HCT116 (cell line): ENCODE data around the gene TXNDC17. TPM values are rescaled to one million over a fixed set of nuclear protein-coding genes. Genes with fewer than 3 reads are reported as not detected.

Experiments
- ATAC-seq: fragments of 200-7000 bp; cut with Tn5 transposase; 2 replicates; pipeline ENCODE4 v1.9.1; 2020; ENCODE audit warnings: mild to moderate bottlenecking, moderate library complexity
- BruUV-seq: library from RNA; stranded (reverse); fragments of 400-500 nt; replicated peaks from 2 replicates; lab custom pipeline; 2021; lab: Mats Ljungman, UMichigan
- CTCF ChIA-PET: fragments of 300-600 bp; sonication (Branson Sonifier 250); formaldehyde crosslinking; loops from one replicate; lab custom pipeline; 2021; ENCODE audit warnings: antibody characterized with exemption; lab: Charles Lee
- POLR2A ChIA-PET: fragments of 300-600, 350-600 bp; sonication (Branson Sonifier 250); formaldehyde crosslinking; loops from one replicate; lab custom pipeline; 2021; ENCODE audit warnings: antibody characterized with exemption; lab: Charles Lee
- RAD21 ChIA-PET, 2 experiments: fragments of 300-600 bp; sonication (Branson Sonifier 250); formaldehyde crosslinking; loops; one replicate each; lab custom pipeline; 2023; ENCODE audit warnings: low total read pairs in 2 of 2; ENCODE audit not compliant: uncharacterized antibody in 2 of 2, unreplicated experiment in 2 of 2, low non-redundant PET in 1 of 2; lab: Charles Lee
- DNase-seq: peaks from one replicate; pipeline ENCODE4 v3.0.0-alpha.2; 2010; ENCODE audit warnings: low read depth, low spot score
- H2AFZ ChIP-seq: fragments of 200-600 bp; shearing (Covaris generic), sonication (generic); 2 replicates; pipeline ENCODE4 v1.6.1; 2017; ENCODE audit warnings: low read depth, mixed run types, mixed read lengths, antibody characterized with exemption, low read length; ENCODE audit not compliant: poor library complexity, severe bottlenecking
- H3K27ac ChIP-seq: 2 replicates; pipeline ENCODE4 v1.5.1; 2012; ENCODE audit warnings: low read depth, low read length
- H3K27me3 ChIP-seq: fragments of 200-600 bp; sonication (generic); 2 replicates; pipeline ENCODE4 v1.6.1; 2016; ENCODE audit warnings: mixed run types, low read length, mixed read lengths; ENCODE audit not compliant: insufficient read depth
- H3K36me3 ChIP-seq, 2 experiments: fragments of 200-500 bp in 1 of 2; fragments of 200-600 bp in 1 of 2; sonication (Bioruptor generic) in 1 of 2; sonication (generic) in 1 of 2; 2 replicates each; pipeline versions ENCODE4 v1.5.1 to v1.6.1; 2014 to 2016; ENCODE audit warnings: low read length in 2 of 2, inconsistent platforms in 1 of 2, mixed read lengths in 1 of 2, mixed run types in 1 of 2; ENCODE audit not compliant: insufficient read depth in 2 of 2, control insufficient read depth in 1 of 2
- H3K4me1 ChIP-seq, 2 experiments: fragments of 200-600 bp in 1 of 2; sonication (generic) in 1 of 2; 2 replicates each; pipeline versions ENCODE4 v1.5.1 to v1.6.1; 2012 to 2017; ENCODE audit warnings: low read length in 2 of 2, inconsistent platforms in 1 of 2, mild to moderate bottlenecking in 1 of 2, mixed read lengths in 1 of 2, mixed run types in 1 of 2, moderate library complexity in 1 of 2; ENCODE audit not compliant: insufficient read depth in 2 of 2, control insufficient read depth in 1 of 2
- H3K4me2 ChIP-seq: fragments of 200-600 bp; sonication (generic); 2 replicates; pipeline ENCODE4 v1.6.1; 2017; ENCODE audit warnings: mixed run types, low read length, mixed read lengths
- H3K4me3 ChIP-seq, 2 experiments: fragments of 200-600 bp in 1 of 2; sonication (generic) in 1 of 2; replicated peaks in 1 of 2; 2 replicates each; pipeline ENCODE4 v1.5.1; 2011 to 2016; ENCODE audit warnings: low read length in 2 of 2, control low read depth in 1 of 2, low read depth in 1 of 2, mild to moderate bottlenecking in 1 of 2, mixed read lengths in 1 of 2, mixed run types in 1 of 2
- H3K79me2 ChIP-seq: fragments of 200-600 bp; sonication (generic); 2 replicates; pipeline ENCODE4 v1.6.1; 2017; ENCODE audit warnings: mild to moderate bottlenecking, mixed run types, low read length, moderate library complexity, mixed read lengths; ENCODE audit not compliant: insufficient read depth
- H3K9ac ChIP-seq: fragments of 200-600 bp; sonication (generic); 2 replicates; pipeline ENCODE4 v1.6.1; 2016; ENCODE audit warnings: low read length, mixed read lengths
- H3K9me2 ChIP-seq: fragments of 200-600 bp; sonication (generic), shearing (Covaris generic); 2 replicates; pipeline ENCODE4 v1.6.1; 2017; ENCODE audit warnings: mixed run types, mild to moderate bottlenecking, moderate library complexity; ENCODE audit not compliant: insufficient read depth
- H3K9me3 ChIP-seq, 2 experiments: fragments of 200-500 bp in 1 of 2; fragments of 200-600 bp in 1 of 2; sonication (Bioruptor generic) in 1 of 2; sonication (generic) in 1 of 2; 2 replicates each; pipeline ENCODE4 v1.6.1; 2014 to 2017; ENCODE audit warnings: low read length in 2 of 2, mixed read lengths in 2 of 2, inconsistent platforms in 1 of 2, low read depth in 1 of 2, mild to moderate bottlenecking in 1 of 2, mixed run types in 1 of 2, moderate library complexity in 1 of 2; ENCODE audit not compliant: control insufficient read depth in 1 of 2, insufficient read depth in 1 of 2
- H4K20me1 ChIP-seq: fragments of 200-600 bp; sonication (generic), shearing (Covaris generic); 2 replicates; pipeline ENCODE4 v1.6.1; 2017; ENCODE audit warnings: mixed run types, mild to moderate bottlenecking, moderate library complexity; ENCODE audit not compliant: insufficient read depth
- ATF3 ChIP-seq: IDR thresholded peaks from 2 replicates; pipeline ENCODE4 v1.6.1; 2012
- CBX3 ChIP-seq: IDR thresholded peaks from 2 replicates; pipeline ENCODE4 v1.6.1; 2012; ENCODE audit warnings: low read depth
- CTCF ChIP-seq, 3 experiments: fragments of 200-600 bp in 1 of 3; sonication (generic) in 1 of 3; IDR thresholded peaks in 2 of 3; conservative IDR thresholded peaks in 1 of 3; 2 replicates each; pipeline ENCODE4 v1.5.1; 2012 to 2017; ENCODE audit warnings: low read depth in 2 of 3, low read length in 2 of 3, antibody characterized with exemption in 1 of 3, borderline replicate concordance in 1 of 3, control low read depth in 1 of 3, mild to moderate bottlenecking in 1 of 3, mixed read lengths in 1 of 3, mixed run types in 1 of 3, moderate library complexity in 1 of 3; ENCODE audit not compliant: insufficient read depth in 1 of 3
- EGR1 ChIP-seq: IDR thresholded peaks from 2 replicates; pipeline ENCODE4 v1.6.1; 2012; ENCODE audit warnings: low read depth
- ELF1 ChIP-seq: IDR thresholded peaks from 2 replicates; pipeline ENCODE4 v1.6.1; 2012; ENCODE audit warnings: low read depth, borderline replicate concordance
- EZH2 ChIP-seq: fragments of 200-600 bp; sonication (generic); IDR thresholded peaks from 2 replicates; pipeline ENCODE4 v1.6.1; 2017; ENCODE audit warnings: antibody characterized with exemption, mixed run types
- FOSL1 ChIP-seq: IDR thresholded peaks from 2 replicates; pipeline ENCODE4 v1.6.1; 2012; ENCODE audit warnings: low read depth
- JUND ChIP-seq: IDR thresholded peaks from 2 replicates; pipeline ENCODE4 v1.6.1; 2012
- MAX ChIP-seq: IDR thresholded peaks from 2 replicates; pipeline ENCODE4 v1.6.1; 2012
- POLR2A ChIP-seq: IDR thresholded peaks from 2 replicates; pipeline ENCODE4 v1.7.0; 2011; ENCODE audit warnings: borderline replicate concordance; ENCODE audit not compliant: insufficient read depth, insufficient read length; ENCODE audit errors: extremely low read depth
- RAD21 ChIP-seq: IDR thresholded peaks from 2 replicates; pipeline ENCODE4 v1.6.1; 2012; ENCODE audit warnings: low read depth, mild to moderate bottlenecking
- SIN3A ChIP-seq: IDR thresholded peaks from 2 replicates; pipeline ENCODE4 v1.6.1; 2012; ENCODE audit warnings: low read depth
- SP1 ChIP-seq: IDR thresholded peaks from 2 replicates; pipeline ENCODE4 v1.6.1; 2012; ENCODE audit warnings: low read depth
- SRF ChIP-seq: IDR thresholded peaks from 2 replicates; pipeline ENCODE4 v1.6.1; 2012; ENCODE audit warnings: low read depth
- ZBTB33 ChIP-seq: IDR thresholded peaks from 2 replicates; pipeline ENCODE4 v1.6.1; 2011; ENCODE audit warnings: mild to moderate bottlenecking, low read length, moderate library complexity; ENCODE audit not compliant: insufficient replicate concordance; ENCODE audit errors: extremely low read depth
- ZFX ChIP-seq: fragments of 450-650 bp; IDR thresholded peaks from 2 replicates; pipeline ENCODE4 v1.6.1; 2017
- ZNF274 ChIP-seq: fragments of 200-500 bp; sonication (Bioruptor generic); IDR thresholded peaks from 2 replicates; pipeline ENCODE4 v1.6.1; 2014; ENCODE audit warnings: mild to moderate bottlenecking, low read depth, low read length, inconsistent platforms
- intact Hi-C: fragments of 100-400 bp; cut with micrococcal nuclease; formaldehyde crosslinking; loops from 2 replicates; pipeline ENCODE4 v1.10.0; 2022
- total RNA-seq: library from RNA; stranded (reverse); gene quantifications from one replicate; pipeline ENCODE4 v1.2.1, GENCODE V29; 2021; ENCODE audit not compliant: unreplicated experiment

Gene TXNDC17
- total RNA-seq, 1 experiment from 2014 or later, result 121 TPM

GRCh38 chr17:6640536-6641246 is at the start of gene TXNDC17, which contains the start of gene KIAA0753 (continued):
- TF ChIP-seq POLR2A, result peak; percentile 91
- peak; percentile 74 for TF ChIP-seq SP1
- TF ChIP-seq ZBTB33, result peak; percentile 61

GRCh38 chr17:6591599-6592158 is 49.2 kb upstream of the TXNDC17 start:
- no peak overlapping the region for H3K27ac ChIP-seq
- H3K4me3 ChIP-seq, result no peak overlapping the region
- CTCF ChIA-PET, result no interaction called here
- no peaks in the 10 kb centered on the region for H4K20me1 ChIP-seq
- H3K27me3 ChIP-seq, result no peaks in the 10 kb centered on the region
- H3K9ac ChIP-seq, result no peak overlapping the region
- POLR2A ChIA-PET, result no interaction called here
- no peaks in the 10 kb centered on the region for H3K9me2 ChIP-seq
- no peaks in the 10 kb centered on the region for H3K79me2 ChIP-seq
- intact Hi-C loops, result no loop called here
- ATAC-seq (no peak), DNase-seq (no peak)
- no TSS peak for BruUV-seq
- no peaks in the 10 kb centered on the region for H3K4me1 ChIP-seq
- TF ChIP-seq SIN3A (no peak), FOSL1 (no peak), EZH2 (no peak), POLR2A (no peak), SRF (no peak), MAX (no peak), ZBTB33 (no peak), CBX3 (no peak), ZFX (no peak), ZNF274 (no peak), CTCF (IDR thresholded peaks at IDR 0.05 in 2 of 3, conservative IDR thresholded peaks at IDR 0.05 in 1 of 3; ENCODE audit: borderline replicate concordance in 1 of 3, insufficient read depth in 1 of 3, low read depth in 2 of 3, low read length in 2 of 3) (no peak), RAD21 (no peak), ATF3 (no peak), ELF1 (no peak), EGR1 (no peak), JUND (no peak)
- no peaks in the 10 kb centered on the region for H3K9me3 ChIP-seq
- H3K36me3 ChIP-seq, result peaks cover 41 to 46% of the 10 kb centered on the region in 2 experiments
- H2AFZ ChIP-seq, result no peak overlapping the region
- no peak overlapping the region for H3K4me2 ChIP-seq
- RAD21 ChIA-PET, result no interaction called here
